Liver (tissue), 9 donors: ENCODE data around the gene TATDN2. TPM values are rescaled to one million over a fixed set of nuclear protein-coding genes. Genes with fewer than 3 reads are reported as not detected.

ENCODE experiments used
- DNase-seq: peaks from one replicate; pipeline ENCODE4 v3.0.0-alpha.2; 2017; ENCODE audit warnings: low spot score
- H3K27ac ChIP-seq, 2 donors: one replicate each; pipeline ENCODE4 v1.7.0; 2013; ENCODE audit warnings: inconsistent platforms in 2 of 2, low read length in 2 of 2, control low read depth in 1 of 2, low read depth in 1 of 2, mild to moderate bottlenecking in 1 of 2
- H3K27me3 ChIP-seq, 4 donors: one replicate each; pipeline versions ENCODE4 v1.6.1 to v1.7.0; 2013; ENCODE audit warnings: low read length in 3 of 4, inconsistent platforms in 1 of 4, mild to moderate bottlenecking in 1 of 4, moderate library complexity in 1 of 4; ENCODE audit not compliant: control insufficient read depth in 4 of 4, insufficient read depth in 4 of 4
- H3K36me3 ChIP-seq, 4 donors: one replicate each; pipeline versions ENCODE4 v1.6.1 to v1.7.0; 2013; ENCODE audit warnings: low read length in 3 of 4, mild to moderate bottlenecking in 3 of 4, low read depth in 1 of 4, moderate library complexity in 1 of 4; ENCODE audit not compliant: control insufficient read depth in 4 of 4, insufficient read depth in 3 of 4
- H3K4me1 ChIP-seq, 4 donors: one replicate each; pipeline versions ENCODE4 v1.6.1 to v1.7.0; 2013; ENCODE audit warnings: low read length in 3 of 4, mild to moderate bottlenecking in 3 of 4, moderate library complexity in 1 of 4; ENCODE audit not compliant: control insufficient read depth in 4 of 4, insufficient read depth in 4 of 4
- H3K4me3 ChIP-seq, 3 donors: one replicate each; pipeline versions ENCODE4 v1.6.1 to v1.7.0; 2013; ENCODE audit warnings: low read length in 3 of 3, control low read depth in 1 of 3, low read depth in 1 of 3, mild to moderate bottlenecking in 1 of 3
- H3K9ac ChIP-seq, 2 donors: one replicate each; pipeline ENCODE4 v1.7.0; 2013; ENCODE audit warnings: low read length in 2 of 2, mild to moderate bottlenecking in 2 of 2, moderate library complexity in 2 of 2, control low read depth in 1 of 2, low read depth in 1 of 2
- H3K9me3 ChIP-seq, 4 donors: one replicate each; pipeline versions ENCODE4 v1.6.1 to v1.7.0; 2013; ENCODE audit warnings: low read length in 3 of 4; ENCODE audit not compliant: control insufficient read depth in 4 of 4
- FOXA1 ChIP-seq: IDR thresholded peaks from 2 replicates; pipeline ENCODE4 v1.6.1; 2016; ENCODE audit warnings: antibody characterized with exemption
- FOXA2 ChIP-seq: IDR thresholded peaks from 2 replicates; pipeline ENCODE4 v1.6.1; 2016; ENCODE audit warnings: antibody characterized with exemption
- GABPA ChIP-seq, 2 donors: IDR thresholded peaks in 1 of 2; conservative IDR thresholded peaks in 1 of 2; 2 replicates each; pipeline ENCODE4 v1.6.1; 2016; ENCODE audit warnings: antibody characterized with exemption in 2 of 2, mild to moderate bottlenecking in 1 of 2, moderate library complexity in 1 of 2
- HNF4A ChIP-seq, 2 donors: conservative IDR thresholded peaks; 2 replicates each; pipeline ENCODE4 v1.6.1; 2016; ENCODE audit warnings: antibody characterized with exemption in 2 of 2, mild to moderate bottlenecking in 2 of 2
- HNF4G ChIP-seq: IDR thresholded peaks from 2 replicates; pipeline ENCODE4 v1.6.1; 2016; ENCODE audit warnings: antibody characterized with exemption
- RAD21 ChIP-seq, 2 donors: IDR thresholded peaks; 2 replicates each; pipeline ENCODE4 v1.6.1; 2016; ENCODE audit warnings: antibody characterized with exemption in 2 of 2, mild to moderate bottlenecking in 2 of 2
- RXRA ChIP-seq, 2 donors: IDR thresholded peaks; 2 replicates each; pipeline ENCODE4 v1.6.1; 2017 to 2018; ENCODE audit warnings: antibody characterized with exemption in 2 of 2, mild to moderate bottlenecking in 1 of 2
- SP1 ChIP-seq: IDR thresholded peaks from 2 replicates; pipeline ENCODE4 v1.6.1; 2018; ENCODE audit warnings: antibody characterized with exemption, mild to moderate bottlenecking
- YY1 ChIP-seq: IDR thresholded peaks from 2 replicates; pipeline ENCODE4 v1.6.1; 2016; ENCODE audit warnings: antibody characterized with exemption, mild to moderate bottlenecking
- WGBS: extraction: QIAGEN DNeasy Blood & Tissue Kit; methylation state at CpG from one replicate; pipeline ENCODE4 v1.1.7; 2013; 5-methylcytosine and 5-hydroxymethylcytosine counted together
- polyA plus RNA-seq, 2 donors: library from polyadenylated mRNA; stranded (reverse) in 1 of 2; unstranded in 1 of 2; fragments of 200-250 nt in 1 of 2; fragments of >200 nt in 1 of 2; fragmentation: Nextera tagmentation in 1 of 2; extraction: Ambion mirVana in 1 of 2; gene quantifications; one replicate each; pipeline versions ENCODE4 v1.2.1 to v1.2.3, GENCODE V29; 2013 to 2015
- total RNA-seq, 2 donors: library from RNA; depleted of rRNA; stranded (reverse); fragments of >200 nt; gene quantifications; one replicate each; pipeline ENCODE4 v1.2.3, GENCODE V29; 2014
- TF ChIP-seq, protein P1 (sequence below): IDR thresholded peaks from 2 replicates; pipeline ENCODE4 v1.6.1; 2016; ENCODE audit warnings: antibody characterized with exemption
- TF ChIP-seq, protein P2 (sequence below): IDR thresholded peaks from 2 replicates; pipeline ENCODE4 v1.6.1; 2016; ENCODE audit warnings: antibody characterized with exemption
- donor health status: healthy.
- donor health status: healthy.
- donor health status: healthy.
- donor health status: healthy.
- donor health status: healthy.

The TATDN2 gene
- total and polyA plus RNA-seq, 4 donors: 3.7 to 14.2 (median 9.0) TPM

DNA sequence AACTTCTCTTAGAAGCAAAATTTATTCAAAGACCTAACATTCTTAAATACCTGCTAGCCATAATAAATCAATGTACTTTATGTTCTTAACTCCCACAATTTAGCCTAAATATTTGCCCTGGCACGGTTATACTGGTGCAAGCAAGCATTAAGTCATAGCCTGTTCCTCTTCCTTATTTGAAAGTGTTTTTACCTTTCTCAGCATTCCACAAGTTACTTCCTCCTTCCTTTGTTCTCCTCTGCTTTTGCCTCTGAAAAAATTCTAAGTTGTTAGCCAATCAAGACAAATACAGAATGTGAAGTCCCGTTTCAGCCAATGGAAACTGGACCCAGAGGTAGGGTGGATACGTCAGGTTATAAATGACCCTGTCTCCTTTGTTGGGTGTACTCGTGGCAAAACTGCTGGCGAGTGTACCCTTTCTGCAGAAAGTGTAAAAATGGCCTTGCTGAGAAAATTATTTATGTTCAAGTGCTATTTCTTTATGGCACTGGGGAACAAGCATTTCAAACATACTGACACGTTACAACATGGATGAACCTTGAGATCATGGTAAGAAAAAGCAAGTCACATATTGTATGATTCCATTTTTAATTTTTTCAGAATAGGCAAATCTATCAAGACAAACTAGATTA lies 3.1 kb upstream of the TATDN2 start:
- TF ChIP-seq GABPA (IDR thresholded peaks at IDR 0.05 in 1 of 2, conservative IDR thresholded peaks at IDR 0.05 in 1 of 2) (no peak), SP1 (no peak), FOXA2 (no peak), HNF4G (no peak), RXRA (IDR thresholded peaks at IDR 0.05) (no peak)
- Histone ChIP-seq H3K9ac (no peak overlapping the region), H3K36me3 (peaks cover 6 to 11% (median 10%) of the 10 kb centered on the region in 4 donors), H3K4me3 (no peak overlapping the region), H3K27me3 (no peaks in the 10 kb centered on the region), H3K27ac (no peak overlapping the region), H3K4me1 (peaks cover 2 to 16% (median 10%) of the 10 kb centered on the region in 4 donors), H3K9me3 (peaks cover 0 to 10% (median 2%) of the 10 kb centered on the region in 4 donors)
- WGBS: 92% methylated on average over 6 of the region's 6 CpGs
- no peak for DNase-seq

DNA sequence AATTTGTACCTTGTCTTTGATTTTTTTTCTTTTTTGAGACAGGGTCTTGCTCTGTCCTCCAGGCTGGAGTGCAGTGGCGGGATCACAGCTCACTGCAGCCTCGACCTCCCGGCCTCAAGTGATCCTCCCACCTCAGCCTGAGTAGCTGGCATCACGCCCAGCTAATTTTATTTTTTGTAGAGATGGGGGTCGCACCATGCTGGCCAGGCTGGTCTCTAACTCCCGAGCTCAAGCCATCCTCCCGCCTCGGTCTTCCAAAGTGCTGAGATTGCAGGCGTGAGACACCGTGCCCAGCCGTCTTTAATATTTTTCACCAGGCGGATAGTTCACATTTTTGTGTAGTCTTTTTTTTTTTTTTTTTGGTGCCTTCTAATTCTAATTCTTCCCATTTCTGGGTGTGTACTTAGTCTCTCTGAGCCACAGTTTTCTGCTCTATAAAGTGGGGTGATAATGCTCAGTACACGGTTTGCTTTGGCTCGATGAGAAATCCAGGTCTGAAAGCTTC lies 528 bp upstream of the TATDN2 start:
- DNase-seq: no peak
- H3K36me3 ChIP-seq: peaks cover 0 to 11% (median 9%) of the 10 kb centered on the region in 4 donors
- H3K9me3 ChIP-seq: peaks cover 0 to 10% (median 2%) of the 10 kb centered on the region in 4 donors
- TF ChIP-seq, protein P1, sequence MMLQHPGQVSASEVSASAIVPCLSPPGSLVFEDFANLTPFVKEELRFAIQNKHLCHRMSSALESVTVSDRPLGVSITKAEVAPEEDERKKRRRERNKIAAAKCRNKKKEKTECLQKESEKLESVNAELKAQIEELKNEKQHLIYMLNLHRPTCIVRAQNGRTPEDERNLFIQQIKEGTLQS: no peak
- TF ChIP-seq FOXA2 (no peak), RXRA (IDR thresholded peaks at IDR 0.05) (no peak), RAD21 (IDR thresholded peaks at IDR 0.05) (no peak), HNF4A (conservative IDR thresholded peaks at IDR 0.05) (no peak), YY1 (no peak)
- peak overlapping the region; percentile 56 to 70 for H3K27ac ChIP-seq
- H3K4me3 ChIP-seq: peak overlapping the region; percentile 72 to 90 (median 78)
- WGBS: 59% methylated on average over 14 of the region's 14 CpGs
- no peak overlapping the region for H3K9ac ChIP-seq
- H3K4me1 ChIP-seq: peaks cover 2 to 25% (median 14%) of the 10 kb centered on the region in 4 donors
- no peaks in the 10 kb centered on the region for H3K27me3 ChIP-seq

DNA sequence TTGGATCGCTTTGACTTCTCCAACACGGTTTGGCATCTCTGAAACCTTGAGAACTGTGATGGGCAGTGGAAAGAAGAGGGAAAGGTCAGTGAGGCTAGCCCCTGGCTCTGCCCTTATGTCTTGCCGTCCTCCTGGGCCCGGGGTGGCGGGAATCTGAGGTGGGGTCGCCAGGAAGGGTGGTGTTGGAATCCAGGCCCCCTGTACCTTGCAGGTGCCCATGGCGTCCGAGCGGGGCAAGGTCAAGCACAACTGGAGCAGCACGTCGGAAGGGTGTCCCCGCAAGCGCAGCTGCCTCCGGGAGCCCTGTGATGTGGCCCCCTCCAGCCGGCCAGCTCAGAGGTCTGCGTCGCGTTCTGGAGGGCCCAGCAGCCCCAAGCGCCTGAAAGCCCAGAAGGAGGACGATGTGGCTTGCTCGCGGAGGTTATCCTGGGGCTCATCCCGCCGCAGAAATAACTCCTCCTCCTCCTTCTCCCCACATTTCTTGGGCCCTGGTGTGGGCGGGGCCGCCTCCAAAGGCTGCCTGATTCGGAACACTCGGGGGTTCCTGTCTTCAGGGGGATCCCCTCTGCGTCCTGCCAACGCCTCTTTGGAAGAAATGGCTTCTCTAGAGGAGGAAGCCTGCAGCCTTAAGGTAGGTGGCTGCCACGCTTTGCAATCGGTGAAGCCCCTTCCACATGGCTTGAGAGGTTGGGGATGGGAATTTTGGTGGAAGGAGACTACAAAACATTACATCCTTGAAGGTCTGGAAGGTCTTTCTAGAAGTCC lies 907 bp downstream of the TATDN2 start:
- Histone ChIP-seq H3K27ac (peak overlapping the region; percentile 70 to 71), H3K9ac (peak overlapping the region; percentile 66 to 90), H3K4me3 (peak overlapping the region; percentile 72 to 90 (median 78)), H3K9me3 (peaks cover 0 to 10% (median 0%) of the 10 kb centered on the region in 4 donors), H3K36me3 (peaks cover 0 to 11% (median 7%) of the 10 kb centered on the region in 4 donors), H3K27me3 (no peaks in the 10 kb centered on the region), H3K4me1 (peaks cover 2 to 29% (median 15%) of the 10 kb centered on the region in 4 donors)
- DNase-seq: peak; percentile 39
- TF ChIP-seq, protein P1: no peak
- TF ChIP-seq RAD21 (IDR thresholded peaks at IDR 0.05): no peak
- no peak for TF ChIP-seq FOXA1
- TF ChIP-seq YY1: no peak
- no peak for TF ChIP-seq FOXA2
- TF ChIP-seq, protein P2, sequence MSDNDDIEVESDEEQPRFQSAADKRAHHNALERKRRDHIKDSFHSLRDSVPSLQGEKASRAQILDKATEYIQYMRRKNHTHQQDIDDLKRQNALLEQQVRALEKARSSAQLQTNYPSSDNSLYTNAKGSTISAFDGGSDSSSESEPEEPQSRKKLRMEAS: no peak
- WGBS: 9% methylated on average over 32 of the region's 32 CpGs
